ENCODE results near the gene SIX4. TPM values are rescaled to one million over a fixed set of nuclear protein-coding genes. Genes with fewer than 3 reads are reported as not detected.

Gene SIX4
- total RNA-seq, 1 experiment from 2014 or later: 26.5 TPM

DNA sequence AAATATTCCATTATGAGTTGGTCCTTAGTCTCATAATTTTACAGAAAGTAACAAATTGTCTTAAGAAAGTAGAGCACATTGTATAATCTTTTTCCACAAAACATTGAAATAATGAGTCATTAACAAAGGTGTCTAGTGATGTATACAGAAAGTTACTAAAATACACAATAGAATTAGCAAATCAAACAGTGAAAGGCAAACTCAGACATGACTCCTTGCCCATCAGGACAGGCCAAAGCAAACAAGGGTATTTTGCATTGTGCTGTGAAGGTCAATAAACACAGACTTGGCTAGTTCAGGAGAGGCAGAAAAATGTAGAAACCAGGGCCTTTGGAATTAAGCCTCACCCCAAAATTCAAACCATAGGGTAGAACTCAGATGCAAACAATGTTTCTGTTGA, 37.3 kb downstream of the SIX4 start:
- no peak overlapping the region for H3K18ac ChIP-seq (ENCODE audit: insufficient read length, low read depth, low read length)
- TF ChIP-seq, protein P1, sequence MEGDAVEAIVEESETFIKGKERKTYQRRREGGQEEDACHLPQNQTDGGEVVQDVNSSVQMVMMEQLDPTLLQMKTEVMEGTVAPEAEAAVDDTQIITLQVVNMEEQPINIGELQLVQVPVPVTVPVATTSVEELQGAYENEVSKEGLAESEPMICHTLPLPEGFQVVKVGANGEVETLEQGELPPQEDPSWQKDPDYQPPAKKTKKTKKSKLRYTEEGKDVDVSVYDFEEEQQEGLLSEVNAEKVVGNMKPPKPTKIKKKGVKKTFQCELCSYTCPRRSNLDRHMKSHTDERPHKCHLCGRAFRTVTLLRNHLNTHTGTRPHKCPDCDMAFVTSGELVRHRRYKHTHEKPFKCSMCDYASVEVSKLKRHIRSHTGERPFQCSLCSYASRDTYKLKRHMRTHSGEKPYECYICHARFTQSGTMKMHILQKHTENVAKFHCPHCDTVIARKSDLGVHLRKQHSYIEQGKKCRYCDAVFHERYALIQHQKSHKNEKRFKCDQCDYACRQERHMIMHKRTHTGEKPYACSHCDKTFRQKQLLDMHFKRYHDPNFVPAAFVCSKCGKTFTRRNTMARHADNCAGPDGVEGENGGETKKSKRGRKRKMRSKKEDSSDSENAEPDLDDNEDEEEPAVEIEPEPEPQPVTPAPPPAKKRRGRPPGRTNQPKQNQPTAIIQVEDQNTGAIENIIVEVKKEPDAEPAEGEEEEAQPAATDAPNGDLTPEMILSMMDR (conservative IDR thresholded peaks at IDR 0.05): no peak
- no peak overlapping the region for H2BK12ac ChIP-seq (ENCODE audit: insufficient read length, low read depth, low read length)
- no peak overlapping the region for H2AFZ ChIP-seq (ENCODE audit: low read length)
- no peaks in the 10 kb centered on the region; the same call in 1 of the 2 replicates for H3K4me1 ChIP-seq (ENCODE audit: insufficient read depth, low read length)
- H3K9me3 ChIP-seq (ENCODE audit: control insufficient read depth, low read depth, low read length): no peaks in the 10 kb centered on the region
- H2BK15ac ChIP-seq (ENCODE audit: low read depth, low read length): no peak overlapping the region
- H2BK120ac ChIP-seq (ENCODE audit: low read depth, low read length, poor library complexity, severe bottlenecking): no peak overlapping the region
- no peak overlapping the region for H2BK5ac ChIP-seq (ENCODE audit: insufficient read length, low read length)
- no peak overlapping the region for H3K4ac ChIP-seq (ENCODE audit: low read depth, low read length)
- H3K23me2 ChIP-seq (ENCODE audit: insufficient read length, low read depth, low read length, poor library complexity, severe bottlenecking): no peaks in the 10 kb centered on the region
- H3K27ac ChIP-seq (ENCODE audit: insufficient read length, low read depth, low read length): no peak overlapping the region
- H2AK5ac ChIP-seq (ENCODE audit: insufficient read length, low read length): no peak overlapping the region
- no peaks in the 10 kb centered on the region for H3K79me2 ChIP-seq (ENCODE audit: insufficient read depth, low read length)
- no peak overlapping the region for H4K91ac ChIP-seq (ENCODE audit: insufficient read length, low read depth, low read length)
- H3K56ac ChIP-seq (ENCODE audit: insufficient read length, low read depth, low read length): no peak overlapping the region
- no peaks in the 10 kb centered on the region for H3K27me3 ChIP-seq (ENCODE audit: insufficient read depth, low read length)
- no peak overlapping the region for H2BK20ac ChIP-seq (ENCODE audit: low read depth, low read length, poor library complexity, severe bottlenecking)
- Mint-ChIP-seq H3K36me3 (ENCODE audit: insufficient read depth in 1 of 3, low read depth in 3 of 3) (no peaks in the 10 kb centered on the region), H3K4me1 (peaks cover 3 to 4% of the 10 kb centered on the region in 2 experiments; a peak in 2 of 4 replicates), H3K4me3 (no peak overlapping the region), H3K27me3 (ENCODE audit: low read depth) (no peaks in the 10 kb centered on the region), H3K9me3 (peaks cover 0 to 2% of the 10 kb centered on the region in 2 experiments; a peak in 1 of 5 replicates), H3K27ac (no peak overlapping the region)
- no peak overlapping the region for H4K5ac ChIP-seq (ENCODE audit: insufficient read length, low read depth, low read length)
- no peak for DNase-seq
- no peak overlapping the region for H4K8ac ChIP-seq (replicated peaks; ENCODE audit: insufficient read length, low read depth, low read length)
- no peaks in the 10 kb centered on the region for H3K79me1 ChIP-seq (ENCODE audit: insufficient read depth, low read depth, low read length, poor library complexity, severe bottlenecking)
- no peak overlapping the region for H3K14ac ChIP-seq (ENCODE audit: insufficient read depth, low read length)
- H3T11ph ChIP-seq (ENCODE audit: low read length): no peak overlapping the region
- no peak overlapping the region for H3K9ac ChIP-seq (ENCODE audit: extremely low read depth, insufficient read length, low read length)
- no peaks in the 10 kb centered on the region for H4K20me1 ChIP-seq (ENCODE audit: control insufficient read depth, insufficient read depth, insufficient read length)
- no peak overlapping the region for H3K23ac ChIP-seq (ENCODE audit: insufficient read length, low read depth, low read length)
- H3K4me2 ChIP-seq (ENCODE audit: insufficient read depth, insufficient read length, low read length): no peak overlapping the region
